Effector CD4-positive, alpha-beta T cell (primary cell): ENCODE data around the gene AKAP13.
A peak's percentile ranks its signal among the peaks of the same experiment; 100 is the strongest.
"Not testable (repeated sequence)": the region's sequence is repeated elsewhere in the genome, so short reads cannot be mapped to it uniquely, and the experiment has no call there.

Experiments
- DNase-seq: peaks from one replicate; pipeline ENCODE4 v3.0.0-alpha.2; 2020

AKAP13 gene

GRCh38 chr15:85504749-85505676 is 124.6 kb downstream of the AKAP13 start:
- DNase-seq = peak; percentile 36

GRCh38 chr15:85507114-85507513 is 126.7 kb downstream of the AKAP13 start:
- no peak for DNase-seq

- DNase-seq = no peak
Measured at GRCh38 chr15:85509973-85510372, 129.6 kb downstream of the AKAP13 start.

GRCh38 chr15:85514413-85514812 is 134.0 kb downstream of the AKAP13 start:
- no peak for DNase-seq

GRCh38 chr15:85515212-85515611 is 134.8 kb downstream of the AKAP13 start:
- no peak for DNase-seq

- DNase-seq = no peak
Measured at GRCh38 chr15:85517086-85517485, 136.7 kb downstream of the AKAP13 start.

GRCh38 chr15:85518979-85519761 is 138.8 kb downstream of the AKAP13 start:
- no peak for DNase-seq

GRCh38 chr15:85520650-85521049 is 140.2 kb downstream of the AKAP13 start:
- DNase-seq = no peak

- no peak for DNase-seq
Measured at GRCh38 chr15:85523530-85523929, 143.1 kb downstream of the AKAP13 start.

- no peak for DNase-seq
Measured at GRCh38 chr15:85525755-85526154, 145.4 kb downstream of the AKAP13 start.

GRCh38 chr15:85527895-85528294 is 147.5 kb downstream of the AKAP13 start:
- no peak for DNase-seq

GRCh38 chr15:85530079-85530478 is 149.7 kb downstream of the AKAP13 start:
- no peak for DNase-seq

GRCh38 chr15:85531083-85531482 is 150.7 kb downstream of the AKAP13 start:
- DNase-seq = no peak

- no peak for DNase-seq
Measured at GRCh38 chr15:85532689-85533088, 152.3 kb downstream of the AKAP13 start.

GRCh38 chr15:85534031-85534430 is 153.6 kb downstream of the AKAP13 start:
- DNase-seq = no peak

- DNase-seq = not testable (repeated sequence)
Measured at GRCh38 chr15:85535533-85536330, 155.3 kb downstream of the AKAP13 start.

- DNase-seq = no peak
Measured at GRCh38 chr15:85536341-85536740, 155.9 kb downstream of the AKAP13 start.

- DNase-seq = no peak
Measured at GRCh38 chr15:85539491-85539890, 159.1 kb downstream of the AKAP13 start.

- DNase-seq = no peak
Measured at GRCh38 chr15:85540085-85540797, 159.8 kb downstream of the AKAP13 start.

- DNase-seq = no peak
Measured at GRCh38 chr15:85541744-85542143, 161.3 kb downstream of the AKAP13 start.

- no peak for DNase-seq
Measured at GRCh38 chr15:85542488-85542887, 162.1 kb downstream of the AKAP13 start.

GRCh38 chr15:85542895-85543331 is 162.5 kb downstream of the AKAP13 start:
- no peak for DNase-seq
